Muscle of leg (tissue), 11 donors: ENCODE measurements around the gene DUS2. TPM values are rescaled to one million over a fixed set of nuclear protein-coding genes. Genes with fewer than 3 reads are reported as not detected.
"Not testable (repeated sequence)": the region's sequence is repeated elsewhere in the genome, so short reads cannot be mapped to it uniquely, and the experiment has no call there.

Experiments
- DNase-seq: peaks from one replicate; pipeline ENCODE4 v3.0.0; 2013
- H3K27ac ChIP-seq: one replicate; pipeline ENCODE4 v1.5.1; 2013; ENCODE audit warnings: mild to moderate bottlenecking, low read length, control low read depth
- H3K27me3 ChIP-seq: one replicate; pipeline ENCODE4 v1.6.1; 2013; ENCODE audit warnings: low read length; ENCODE audit not compliant: control insufficient read depth, insufficient read depth
- H3K36me3 ChIP-seq: one replicate; pipeline ENCODE4 v1.6.1; 2013; ENCODE audit warnings: low read length; ENCODE audit not compliant: control insufficient read depth, insufficient read depth
- H3K4me1 ChIP-seq: one replicate; pipeline ENCODE4 v1.6.1; 2013; ENCODE audit warnings: low read length; ENCODE audit not compliant: control insufficient read depth, insufficient read depth
- H3K4me3 ChIP-seq: one replicate; pipeline ENCODE4 v1.5.1; 2013; ENCODE audit warnings: low read length, control low read depth
- H3K9me3 ChIP-seq: replicated peaks from 2 replicates; pipeline ENCODE4 v1.6.1; 2013; ENCODE audit warnings: low read depth, low read length; ENCODE audit not compliant: control insufficient read depth
- WGBS: methylation state at CpG from one replicate; pipeline ENCODE4 v1.1.5; 2013; ENCODE audit warnings: missing lambda C conversion rate; ENCODE audit not compliant: insufficient coverage; 5-methylcytosine and 5-hydroxymethylcytosine counted together
- polyA plus RNA-seq, 8 donors: library from polyadenylated mRNA; unstranded; fragments of 120-200 nt; gene quantifications; one replicate each; pipeline versions ENCODE4 v1.2.1 to v1.2.3, GENCODE V29; 2013; ENCODE audit warnings: inconsistent platforms in 1 of 8, low replicate concordance in 1 of 8; ENCODE audit not compliant: insufficient read length in 8 of 8, insufficient read depth in 1 of 8
- total RNA-seq: library from RNA; stranded (reverse); fragments of 120-200 nt; gene quantifications from one replicate; pipeline ENCODE4 v1.2.4, GENCODE V29; 2013

Gene DUS2
- total and polyA plus RNA-seq, 9 donors = 10.1 to 13.7 (median 12.5) TPM

DNA sequence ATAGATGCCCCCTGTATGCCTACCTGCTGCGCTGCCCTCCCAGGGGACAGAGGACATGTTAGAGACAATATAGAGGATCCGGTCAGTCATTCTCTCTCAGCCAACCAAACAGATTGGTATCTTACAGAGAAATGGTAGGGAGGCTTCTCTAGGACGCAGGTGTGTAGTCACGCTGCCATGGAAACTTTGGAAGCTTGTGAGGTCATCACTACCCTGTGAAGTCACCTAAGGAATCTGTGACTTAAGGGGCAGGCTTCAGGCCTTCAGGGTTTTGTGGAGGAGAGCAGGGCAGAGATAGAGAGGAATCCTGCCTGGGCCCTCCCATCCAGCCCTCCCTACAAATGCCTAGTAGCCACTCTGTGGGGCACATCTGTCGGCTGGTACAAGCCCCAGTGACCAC lies 7.4 kb upstream of the DUS2 start, which contains the start of gene DPEP2NB:
TSS of gene DPEP2NB (minus strand) at position 231 of the 400 bp plus-strand sequence. CDS start at position 90, 141 bp downstream.
- Histone ChIP-seq H3K4me3 (no peak within 1 kb of the TSS), H3K27ac (no peak within 1 kb of the TSS), H3K36me3 (no peaks in the 10 kb centered on the region), H3K27me3 (peaks cover 2% of the 10 kb centered on the region), H3K9me3 (no peaks in the 10 kb centered on the region), H3K4me1 (no peaks in the 10 kb centered on the region)
- WGBS = 100% methylated on average over 1 of the region's 5 CpGs
- no peak for DNase-seq

DNA sequence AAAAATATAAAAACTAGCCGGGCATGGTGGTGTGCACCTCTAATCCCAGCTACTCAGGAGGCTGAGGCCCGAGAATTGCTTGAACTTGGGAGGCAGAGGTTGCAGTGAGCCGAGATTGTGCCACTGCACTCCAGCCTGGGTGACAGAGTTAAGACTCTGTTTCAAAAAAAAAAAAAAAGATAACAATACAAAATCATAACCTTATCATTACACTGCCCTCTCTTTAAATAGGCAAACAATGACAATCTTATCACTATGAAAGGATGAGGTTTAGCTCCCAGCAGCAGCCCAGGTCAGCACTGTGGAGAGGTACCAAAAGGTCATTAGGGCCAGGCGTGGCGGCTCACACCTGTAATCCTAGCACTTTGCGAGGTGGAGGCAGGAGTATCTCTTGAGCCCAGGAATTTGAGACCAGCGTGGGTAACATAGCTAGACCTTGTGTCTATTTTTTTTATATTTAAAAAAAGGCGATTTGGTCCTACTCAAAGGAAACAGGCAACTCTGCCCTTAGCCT lies 3.9 kb upstream of the DUS2 start:
- Histone ChIP-seq H3K27ac (no peak overlapping the region), H3K27me3 (no peaks in the 10 kb centered on the region), H3K4me3 (no peak overlapping the region), H3K36me3 (peaks cover 11% of the 10 kb centered on the region), H3K4me1 (peaks cover 20% of the 10 kb centered on the region), H3K9me3 (no peaks in the 10 kb centered on the region)
- 68% methylated on average over 3 of the region's 8 CpGs for WGBS
- DNase-seq = no peak

DNA sequence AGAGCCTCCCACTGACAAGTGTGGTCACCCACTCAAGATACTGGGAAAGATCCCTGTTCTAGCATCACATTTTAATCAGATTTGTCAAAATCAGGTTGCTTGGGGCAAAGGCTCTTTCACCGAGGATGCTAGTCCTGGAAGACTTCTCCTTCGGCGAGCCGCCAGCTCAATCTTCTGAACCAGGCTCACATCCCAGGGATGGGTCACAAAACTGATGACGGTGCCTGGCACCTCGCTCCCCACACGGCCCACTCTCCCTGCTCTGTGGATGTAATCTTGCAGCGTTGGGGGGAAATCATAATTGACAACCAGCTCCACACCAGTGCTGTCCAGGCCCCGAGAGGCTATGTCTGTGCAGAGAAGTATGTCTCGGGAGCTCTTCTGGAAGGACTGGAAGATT lies 1.6 kb upstream of the DUS2 start:
- H3K27me3 ChIP-seq = no peaks in the 10 kb centered on the region
- no peaks in the 10 kb centered on the region for H3K9me3 ChIP-seq
- H3K4me1 ChIP-seq = peaks cover 20% of the 10 kb centered on the region
- peak overlapping the region; percentile 97 for H3K4me3 ChIP-seq
- H3K36me3 ChIP-seq = peaks cover 20% of the 10 kb centered on the region
- no peak for DNase-seq
- WGBS = 93% methylated on average over 5 of the region's 10 CpGs
- H3K27ac ChIP-seq = no peak overlapping the region

DNA sequence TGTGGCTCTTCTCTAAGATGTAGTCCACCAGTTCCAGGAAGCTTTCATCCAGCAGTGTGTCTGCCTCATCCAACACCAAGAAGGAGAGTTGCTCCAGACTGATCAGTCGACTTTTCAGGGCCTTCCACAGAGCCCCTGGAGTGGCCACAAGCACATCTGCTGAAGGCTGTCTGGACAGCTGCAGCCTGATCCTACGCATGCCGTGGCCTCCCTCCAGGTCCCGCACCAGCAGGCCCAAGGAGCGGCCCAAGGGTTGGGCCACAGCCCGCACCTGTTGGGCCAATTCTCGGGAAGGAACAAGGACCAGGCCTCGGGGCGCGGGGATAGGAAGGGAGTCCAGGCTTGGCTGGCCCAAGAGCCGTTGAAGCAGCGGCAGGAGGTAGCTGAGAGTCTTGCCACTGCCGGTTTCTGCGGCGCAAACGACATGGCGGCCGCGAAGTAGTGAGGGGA lies 781 bp upstream of the DUS2 start:
- H3K9me3 ChIP-seq = no peaks in the 10 kb centered on the region
- H3K4me3 ChIP-seq = peak overlapping the region; percentile 97
- DNase-seq = peak; percentile 11
- no peaks in the 10 kb centered on the region for H3K27me3 ChIP-seq
- WGBS = 4% methylated on average over 18 of the region's 19 CpGs
- H3K4me1 ChIP-seq = peaks cover 20% of the 10 kb centered on the region
- peaks cover 21% of the 10 kb centered on the region for H3K36me3 ChIP-seq
- peak overlapping the region; percentile 89 for H3K27ac ChIP-seq

DNA sequence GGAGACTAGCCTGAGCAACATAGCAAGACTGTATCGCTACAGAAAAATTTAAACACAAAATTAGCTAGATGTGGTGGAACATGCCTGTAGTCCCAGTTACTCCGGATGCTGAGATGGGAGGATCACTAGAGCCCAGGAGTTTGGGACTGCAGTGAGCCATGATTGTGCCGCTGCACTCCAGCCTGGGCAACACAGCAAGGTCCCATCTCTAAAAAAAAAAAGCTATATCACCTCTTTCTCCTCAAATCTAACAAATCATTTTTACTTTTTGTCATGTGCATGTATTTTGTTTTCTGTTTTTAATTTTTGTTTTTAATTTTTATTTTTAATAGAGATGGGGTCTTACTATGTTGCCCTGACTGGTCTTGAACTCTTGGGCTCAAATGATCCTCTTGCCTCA lies 5.9 kb downstream of the DUS2 start:
- Histone ChIP-seq H3K27me3 (no peaks in the 10 kb centered on the region), H3K4me1 (peaks cover 3% of the 10 kb centered on the region), H3K9me3 (no peaks in the 10 kb centered on the region), H3K36me3 (peaks cover 36% of the 10 kb centered on the region), H3K27ac (no peak overlapping the region), H3K4me3 (no peak overlapping the region)
- 90% methylated on average over 2 of the region's 3 CpGs for WGBS
- no peak for DNase-seq

DNA sequence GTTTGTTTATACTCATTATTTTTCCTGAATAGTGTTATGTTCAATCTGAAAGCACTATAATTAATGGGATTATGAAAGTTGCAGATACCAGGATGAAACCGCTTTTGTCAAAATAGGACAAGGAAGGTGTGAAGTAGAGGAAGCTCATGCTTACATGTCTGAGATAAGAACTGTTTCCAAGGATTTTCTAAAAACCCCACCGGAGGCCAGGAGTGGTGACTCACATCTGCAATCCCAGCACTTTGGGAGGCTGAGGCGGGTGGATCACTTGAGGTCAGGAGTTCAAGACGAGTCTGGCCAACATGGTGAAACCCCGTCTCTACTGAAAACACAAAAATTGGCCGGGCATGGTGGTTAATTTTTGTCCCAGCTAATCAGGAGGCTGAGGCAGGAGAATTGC lies 7.0 kb downstream of the DUS2 start:
- not testable (repeated sequence) for H3K4me3 ChIP-seq, H3K9me3 ChIP-seq, H3K27ac ChIP-seq, H3K27me3 ChIP-seq, DNase-seq, H3K4me1 ChIP-seq
- H3K36me3 ChIP-seq = peaks cover 36% of the 10 kb centered on the region
- WGBS = 83% methylated on average over 5 of the region's 6 CpGs

DNA sequence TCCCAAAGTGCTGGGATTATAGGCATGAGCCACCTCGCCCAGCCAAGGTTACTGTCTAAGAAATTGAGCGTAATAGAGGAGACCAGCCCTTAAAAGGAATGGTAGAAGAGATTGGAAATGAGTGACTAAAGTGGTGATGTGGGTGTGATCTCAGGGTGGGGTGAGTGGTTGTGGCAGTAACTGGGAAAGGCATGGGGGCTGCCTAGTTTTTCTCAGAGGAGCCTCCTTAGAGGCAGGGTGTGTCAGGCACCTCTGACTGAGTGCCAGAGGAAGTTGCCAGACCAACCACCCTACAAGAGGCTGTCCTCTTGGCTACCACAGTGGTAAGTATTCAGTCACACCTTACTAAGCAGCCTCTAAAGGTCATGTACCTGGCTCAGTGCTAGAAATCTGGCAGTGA lies 8.9 kb downstream of the DUS2 start:
- Histone ChIP-seq H3K27me3 (no peaks in the 10 kb centered on the region), H3K27ac (no peak overlapping the region)

DNA sequence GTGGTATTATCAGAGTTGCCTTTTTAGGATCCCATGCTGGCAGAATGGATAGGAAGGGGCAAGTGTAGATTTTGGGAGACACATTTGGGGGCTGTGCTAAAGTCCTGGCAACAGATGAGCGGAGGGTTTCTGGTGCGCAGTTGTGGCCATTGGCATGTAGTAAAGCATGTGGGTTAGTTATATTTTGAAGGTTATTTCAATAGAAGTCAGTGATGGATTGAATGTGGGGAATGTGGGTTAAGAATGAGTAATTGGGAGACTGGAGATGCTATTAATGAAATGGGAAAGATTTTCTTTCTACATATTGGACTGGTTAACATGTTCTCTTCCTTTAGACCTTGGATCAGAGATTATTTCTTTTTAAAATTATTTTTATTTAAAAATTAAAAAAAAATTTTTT lies 10.0 kb downstream of the DUS2 start:
- H3K4me3 ChIP-seq = no peak overlapping the region
- H3K4me1 ChIP-seq = peaks cover 2% of the 10 kb centered on the region
- peaks cover 23% of the 10 kb centered on the region for H3K36me3 ChIP-seq
- no peak overlapping the region for H3K27ac ChIP-seq
- 100% methylated on average over 2 of the region's 2 CpGs for WGBS
- no peak for DNase-seq
- H3K9me3 ChIP-seq = no peaks in the 10 kb centered on the region
- H3K27me3 ChIP-seq = no peaks in the 10 kb centered on the region

More for the DNA sequence above, 8.9 kb downstream of the DUS2 start:
- Histone ChIP-seq H3K4me1 (no peaks in the 10 kb centered on the region), H3K36me3 (peaks cover 27% of the 10 kb centered on the region), H3K4me3 (no peak overlapping the region), H3K9me3 (no peaks in the 10 kb centered on the region)
- DNase-seq = no peak
- 100% methylated on average over 2 of the region's 2 CpGs for WGBS

DNA sequence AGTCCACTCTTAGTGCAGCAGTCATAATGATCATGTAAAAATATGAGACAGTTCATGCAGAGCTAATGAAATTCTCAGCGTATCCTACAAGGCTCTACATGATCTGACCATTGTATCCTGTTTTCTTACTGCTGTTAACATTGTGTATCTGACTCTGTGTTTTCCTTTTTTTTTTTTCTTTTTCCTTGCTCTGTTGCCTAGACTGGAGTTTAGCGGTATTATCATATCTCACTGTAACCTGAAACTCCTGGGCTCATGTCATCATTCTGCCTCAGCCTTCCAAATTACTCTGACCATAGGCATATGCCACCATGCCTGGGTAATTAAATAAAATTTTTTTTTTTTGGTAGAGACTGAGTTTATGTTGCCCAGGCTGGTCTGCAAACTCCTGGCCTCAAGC lies 12.1 kb downstream of the DUS2 start:
- Histone ChIP-seq H3K4me3 (no peak overlapping the region), H3K36me3 (peaks cover 23% of the 10 kb centered on the region), H3K27me3 (no peaks in the 10 kb centered on the region), H3K9me3 (no peaks in the 10 kb centered on the region), H3K4me1 (peaks cover 2% of the 10 kb centered on the region), H3K27ac (no peak overlapping the region)
- no CpG with 5 or more reads among the region's 2 CpGs for WGBS
- no peak for DNase-seq

DNA sequence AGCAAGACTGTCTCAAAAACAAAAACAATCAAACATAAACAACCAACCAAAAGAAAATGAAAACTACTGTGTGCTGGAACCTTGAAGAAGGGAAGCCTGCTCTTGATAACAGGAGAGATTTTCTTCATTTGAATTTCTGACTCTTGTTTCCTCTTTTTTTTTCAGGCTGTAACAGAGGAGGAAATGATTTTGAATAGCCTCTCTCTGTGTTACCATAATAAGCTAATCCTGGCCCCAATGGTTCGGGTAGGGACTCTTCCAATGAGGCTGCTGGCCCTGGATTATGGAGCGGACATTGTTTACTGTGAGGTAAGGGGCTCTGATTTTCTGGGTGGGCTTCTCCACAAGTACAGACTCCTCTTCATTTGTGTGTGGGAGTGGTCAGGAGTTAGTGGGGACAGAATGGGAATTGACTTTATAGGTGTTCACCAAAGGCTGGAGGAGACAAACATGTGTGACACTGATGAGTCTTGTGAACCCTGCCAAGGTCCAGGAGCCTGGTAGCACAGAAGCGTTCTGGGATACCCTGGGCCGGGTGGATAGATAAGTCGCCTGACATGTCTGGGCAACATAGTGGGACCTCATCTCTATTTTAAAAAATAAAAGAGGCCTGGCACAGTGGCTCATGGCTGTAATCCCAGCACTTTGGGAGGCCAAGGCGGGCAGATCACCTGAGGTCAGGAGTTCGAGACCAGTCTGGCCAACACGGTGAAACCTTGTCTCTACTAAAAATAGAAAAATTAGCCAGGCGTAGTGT lies 14.9 kb downstream of the DUS2 start:
- whole genome bisulfite sequencing = 81% methylated on average over 5 of the region's 9 CpGs
- H3K27me3 ChIP-seq = no peaks in the 10 kb centered on the region
- H3K4me3 ChIP-seq = no peak overlapping the region
- H3K4me1 ChIP-seq = peaks cover 2% of the 10 kb centered on the region
- H3K36me3 ChIP-seq = peaks cover 18% of the 10 kb centered on the region
- no peak for DNase-seq
- no peak overlapping the region for H3K27ac ChIP-seq
- no peaks in the 10 kb centered on the region for H3K9me3 ChIP-seq
